Skin epidermis (tissue), 12 donors: ENCODE data around the gene ZNF532.

ENCODE experiments used
- H3K27ac ChIP-seq, 21 experiments: fragments of 200-600 bp; sonication (generic) in 11 of 21; one replicate each; pipeline ENCODE4 v1.5.0; 2020; ENCODE audit warnings: mild to moderate bottlenecking in 3 of 21, inconsistent platforms in 2 of 21, moderate library complexity in 2 of 21
- H3K4me3 ChIP-seq, 7 experiments: fragments of 200-600 bp; sonication (generic) in 2 of 7; one replicate each; pipeline ENCODE4 v1.5.0; 2020; ENCODE audit warnings: inconsistent platforms in 2 of 7, mild to moderate bottlenecking in 2 of 7, moderate library complexity in 1 of 7

The ZNF532 gene

GRCh38 chr18:58866066-58866772 is 1.5 kb downstream of the ZNF532 start:
- Histone ChIP-seq H3K4me3 (no peak overlapping the region), H3K27ac (peak overlapping the region in 20 of 21 experiments; percentile 5 to 100 (median 98))

GRCh38 chr18:58866773-58867150 is 2.1 kb downstream of the ZNF532 start:
- no peak overlapping the region for H3K4me3 ChIP-seq
- H3K27ac ChIP-seq, result peak overlapping the region in 20 of 21 experiments; percentile 5 to 100 (median 98)

- Histone ChIP-seq H3K27ac (peak overlapping the region in 19 of 21 experiments; percentile 26 to 100 (median 98)), H3K4me3 (peak overlapping the region in 1 of 7 experiments; percentile 15)
Observed at GRCh38 chr18:58867281-58867961, 2.7 kb downstream of the ZNF532 start.

- Histone ChIP-seq H3K27ac (peak overlapping the region in 10 of 21 experiments; percentile 8 to 100 (median 98)), H3K4me3 (no peak overlapping the region)
Observed at GRCh38 chr18:58868440-58868839, 3.8 kb downstream of the ZNF532 start.

GRCh38 chr18:58870130-58870529 is 5.5 kb downstream of the ZNF532 start:
- peak overlapping the region in 5 of 21 experiments; percentile 4 to 60 (median 30) for H3K27ac ChIP-seq
- H3K4me3 ChIP-seq, result no peak overlapping the region

GRCh38 chr18:58870621-58871020 is 5.9 kb downstream of the ZNF532 start:
- peak overlapping the region in 9 of 21 experiments; percentile 1 to 60 (median 25) for H3K27ac ChIP-seq
- no peak overlapping the region for H3K4me3 ChIP-seq

- H3K4me3 ChIP-seq, result no peak overlapping the region
- H3K27ac ChIP-seq, result peak overlapping the region in 9 of 21 experiments; percentile 4 to 68 (median 43)
Observed at GRCh38 chr18:58871514-58872420, 7.1 kb downstream of the ZNF532 start.

GRCh38 chr18:58878640-58879039 is 14.0 kb downstream of the ZNF532 start:
- Histone ChIP-seq H3K4me3 (no peak overlapping the region), H3K27ac (no peak overlapping the region)

- no peak overlapping the region for H3K27ac ChIP-seq
- H3K4me3 ChIP-seq, result no peak overlapping the region
Observed at GRCh38 chr18:58881477-58881876, 16.8 kb downstream of the ZNF532 start.

GRCh38 chr18:58882044-58882443 is 17.4 kb downstream of the ZNF532 start:
- Histone ChIP-seq H3K27ac (no peak overlapping the region), H3K4me3 (no peak overlapping the region)

GRCh38 chr18:58882686-58883085 is 18.0 kb downstream of the ZNF532 start:
- Histone ChIP-seq H3K27ac (no peak overlapping the region), H3K4me3 (no peak overlapping the region)

GRCh38 chr18:58884680-58885079 is 20.0 kb downstream of the ZNF532 start:
- Histone ChIP-seq H3K4me3 (no peak overlapping the region), H3K27ac (no peak overlapping the region)

- Histone ChIP-seq H3K4me3 (no peak overlapping the region), H3K27ac (peak overlapping the region in 14 of 21 experiments; percentile 4 to 76 (median 65))
Observed at GRCh38 chr18:58886431-58886830, 21.8 kb downstream of the ZNF532 start.

- H3K27ac ChIP-seq, result peak overlapping the region in 20 of 21 experiments; percentile 1 to 76 (median 63)
- no peak overlapping the region for H3K4me3 ChIP-seq
Observed at GRCh38 chr18:58886864-58887612, 22.4 kb downstream of the ZNF532 start.

- Histone ChIP-seq H3K4me3 (no peak overlapping the region), H3K27ac (peak overlapping the region in 19 of 21 experiments; percentile 1 to 76 (median 65))
Observed at GRCh38 chr18:58887613-58887963, 22.9 kb downstream of the ZNF532 start.

GRCh38 chr18:58891776-58892175 is 27.1 kb downstream of the ZNF532 start:
- no peak overlapping the region for H3K4me3 ChIP-seq
- H3K27ac ChIP-seq, result peak overlapping the region in 12 of 21 experiments; percentile 5 to 45 (median 19)

- Histone ChIP-seq H3K4me3 (no peak overlapping the region), H3K27ac (peak overlapping the region in 6 of 21 experiments; percentile 5 to 45 (median 16))
Observed at GRCh38 chr18:58892488-58892887, 27.8 kb downstream of the ZNF532 start.

GRCh38 chr18:58893388-58894099 is 28.9 kb downstream of the ZNF532 start:
- Histone ChIP-seq H3K4me3 (no peak overlapping the region), H3K27ac (peak overlapping the region in 3 of 21 experiments; percentile 4 to 20 (median 12))

GRCh38 chr18:58894930-58895329 is 30.3 kb downstream of the ZNF532 start:
- Histone ChIP-seq H3K4me3 (no peak overlapping the region), H3K27ac (peak overlapping the region in 6 of 21 experiments; percentile 8 to 44 (median 24))
